ENCODE data around the gene TOP3A.

DNA sequence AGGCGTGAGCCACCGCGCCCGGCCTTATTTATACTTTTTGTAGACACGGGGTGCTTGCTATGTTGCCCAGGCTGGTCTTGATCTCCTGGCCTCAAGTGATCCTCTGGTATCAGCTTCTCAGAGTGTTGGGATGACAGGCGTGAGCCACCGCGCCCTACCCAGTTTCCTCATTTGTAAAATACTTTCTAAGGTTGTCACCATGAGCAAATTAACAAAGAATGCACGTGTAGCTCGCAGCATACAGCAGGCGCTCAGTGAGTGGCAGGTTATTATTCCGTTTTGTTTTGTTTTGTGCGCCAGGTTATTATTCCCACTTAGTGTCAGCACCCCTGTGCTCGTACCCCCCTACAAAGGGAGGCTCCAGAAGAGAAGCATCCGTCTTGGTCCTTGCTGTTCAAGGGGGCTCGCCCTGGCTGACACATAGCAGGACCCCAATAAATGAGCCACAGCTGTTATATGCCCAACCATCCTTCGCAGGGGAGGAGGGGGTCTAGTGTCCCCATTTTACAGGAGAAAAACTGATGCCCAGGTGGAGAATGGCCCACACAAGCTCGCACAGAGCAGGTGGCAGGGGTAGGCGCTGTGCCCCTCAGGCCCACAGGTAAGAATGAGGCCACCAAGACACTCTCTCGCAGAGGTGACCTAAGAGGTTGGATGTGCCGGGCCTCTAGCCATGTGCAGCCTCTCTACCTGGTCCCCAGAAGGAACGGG, 55.0 kb downstream of the TOP3A start:
- TF ChIP-seq POLR2AphosphoS5 (IDR thresholded peaks at IDR 0.05), result no peak
- TF ChIP-seq, protein P1, sequence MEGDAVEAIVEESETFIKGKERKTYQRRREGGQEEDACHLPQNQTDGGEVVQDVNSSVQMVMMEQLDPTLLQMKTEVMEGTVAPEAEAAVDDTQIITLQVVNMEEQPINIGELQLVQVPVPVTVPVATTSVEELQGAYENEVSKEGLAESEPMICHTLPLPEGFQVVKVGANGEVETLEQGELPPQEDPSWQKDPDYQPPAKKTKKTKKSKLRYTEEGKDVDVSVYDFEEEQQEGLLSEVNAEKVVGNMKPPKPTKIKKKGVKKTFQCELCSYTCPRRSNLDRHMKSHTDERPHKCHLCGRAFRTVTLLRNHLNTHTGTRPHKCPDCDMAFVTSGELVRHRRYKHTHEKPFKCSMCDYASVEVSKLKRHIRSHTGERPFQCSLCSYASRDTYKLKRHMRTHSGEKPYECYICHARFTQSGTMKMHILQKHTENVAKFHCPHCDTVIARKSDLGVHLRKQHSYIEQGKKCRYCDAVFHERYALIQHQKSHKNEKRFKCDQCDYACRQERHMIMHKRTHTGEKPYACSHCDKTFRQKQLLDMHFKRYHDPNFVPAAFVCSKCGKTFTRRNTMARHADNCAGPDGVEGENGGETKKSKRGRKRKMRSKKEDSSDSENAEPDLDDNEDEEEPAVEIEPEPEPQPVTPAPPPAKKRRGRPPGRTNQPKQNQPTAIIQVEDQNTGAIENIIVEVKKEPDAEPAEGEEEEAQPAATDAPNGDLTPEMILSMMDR (IDR thresholded peaks at IDR 0.05), result no peak

All from transverse colon (tissue), 4 donors.